Measurements from ENCODE around the gene CUEDC1. TPM values are rescaled to one million over a fixed set of nuclear protein-coding genes. Genes with fewer than 3 reads are reported as not detected.

CUEDC1 gene
- total and polyA plus RNA-seq, 2 experiments from 2014 or later: 11.6 to 23.3 TPM

- Histone ChIP-seq H4K20me1 (ENCODE audit: insufficient read depth, poor library complexity, severe bottlenecking) (no peaks in the 10 kb centered on the region), H3K4me1 (ENCODE audit: insufficient read depth) (peaks cover 51% of the 10 kb centered on the region), H3K4me2 (no peak overlapping the region), H2AFZ (no peak overlapping the region), H3K27me3 (no peaks in the 10 kb centered on the region), H3K27ac (peak overlapping the region; percentile 76), H3K79me2 (peaks cover 78% of the 10 kb centered on the region), H3K4me3 (no peak overlapping the region), H3K9me2 (replicated peaks; ENCODE audit: insufficient read depth) (no peaks in the 10 kb centered on the region), H3K9me3 (ENCODE audit: low read depth) (no peaks in the 10 kb centered on the region), H3K36me3 (replicated peaks; ENCODE audit: insufficient read depth, low read depth) (no peaks in the 10 kb centered on the region)
- TF ChIP-seq, protein P1, sequence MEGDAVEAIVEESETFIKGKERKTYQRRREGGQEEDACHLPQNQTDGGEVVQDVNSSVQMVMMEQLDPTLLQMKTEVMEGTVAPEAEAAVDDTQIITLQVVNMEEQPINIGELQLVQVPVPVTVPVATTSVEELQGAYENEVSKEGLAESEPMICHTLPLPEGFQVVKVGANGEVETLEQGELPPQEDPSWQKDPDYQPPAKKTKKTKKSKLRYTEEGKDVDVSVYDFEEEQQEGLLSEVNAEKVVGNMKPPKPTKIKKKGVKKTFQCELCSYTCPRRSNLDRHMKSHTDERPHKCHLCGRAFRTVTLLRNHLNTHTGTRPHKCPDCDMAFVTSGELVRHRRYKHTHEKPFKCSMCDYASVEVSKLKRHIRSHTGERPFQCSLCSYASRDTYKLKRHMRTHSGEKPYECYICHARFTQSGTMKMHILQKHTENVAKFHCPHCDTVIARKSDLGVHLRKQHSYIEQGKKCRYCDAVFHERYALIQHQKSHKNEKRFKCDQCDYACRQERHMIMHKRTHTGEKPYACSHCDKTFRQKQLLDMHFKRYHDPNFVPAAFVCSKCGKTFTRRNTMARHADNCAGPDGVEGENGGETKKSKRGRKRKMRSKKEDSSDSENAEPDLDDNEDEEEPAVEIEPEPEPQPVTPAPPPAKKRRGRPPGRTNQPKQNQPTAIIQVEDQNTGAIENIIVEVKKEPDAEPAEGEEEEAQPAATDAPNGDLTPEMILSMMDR (IDR thresholded peaks at IDR 0.05; ENCODE audit: poor library complexity): no peak
- no peak for TF ChIP-seq EZH2 (IDR thresholded peaks at IDR 0.05; ENCODE audit: borderline replicate concordance)
- no peak for TF ChIP-seq EZH2phosphoT487 (IDR thresholded peaks at IDR 0.05; ENCODE audit: low read depth, severe bottlenecking, unreplicated experiment)
- WGBS (ENCODE audit: low lambda C conversion rate, missing lambda C conversion rate): 91% methylated on average over 2 of the region's 2 CpGs
- no peak for DNase-seq (ENCODE audit: low spot score)
Observed at GRCh38 chr17:57937492-57937891, 17.7 kb downstream of the CUEDC1 start.

- H3K9me3 ChIP-seq (ENCODE audit: low read depth): no peaks in the 10 kb centered on the region
- no peak for TF ChIP-seq EZH2phosphoT487 (IDR thresholded peaks at IDR 0.05; ENCODE audit: low read depth, severe bottlenecking, unreplicated experiment)
- peak overlapping the region; percentile 97 for H3K27ac ChIP-seq
- H3K36me3 ChIP-seq (replicated peaks; ENCODE audit: insufficient read depth, low read depth): no peaks in the 10 kb centered on the region
- peaks cover 68% of the 10 kb centered on the region for H3K79me2 ChIP-seq
- no peaks in the 10 kb centered on the region for H4K20me1 ChIP-seq (ENCODE audit: insufficient read depth, poor library complexity, severe bottlenecking)
- no peak overlapping the region for H2AFZ ChIP-seq
- H3K4me2 ChIP-seq: peak overlapping the region; percentile 65
- DNase-seq (ENCODE audit: low spot score): no peak
- H3K4me3 ChIP-seq: no peak overlapping the region
- WGBS (ENCODE audit: low lambda C conversion rate, missing lambda C conversion rate): 70% methylated on average over 11 of the region's 11 CpGs
- H3K4me1 ChIP-seq (ENCODE audit: insufficient read depth): peaks cover 48% of the 10 kb centered on the region
- H3K27me3 ChIP-seq: no peaks in the 10 kb centered on the region
- H3K9me2 ChIP-seq (replicated peaks; ENCODE audit: insufficient read depth): no peaks in the 10 kb centered on the region
Observed at GRCh38 chr17:57935833-57936807, 19.1 kb downstream of the CUEDC1 start.

DNA sequence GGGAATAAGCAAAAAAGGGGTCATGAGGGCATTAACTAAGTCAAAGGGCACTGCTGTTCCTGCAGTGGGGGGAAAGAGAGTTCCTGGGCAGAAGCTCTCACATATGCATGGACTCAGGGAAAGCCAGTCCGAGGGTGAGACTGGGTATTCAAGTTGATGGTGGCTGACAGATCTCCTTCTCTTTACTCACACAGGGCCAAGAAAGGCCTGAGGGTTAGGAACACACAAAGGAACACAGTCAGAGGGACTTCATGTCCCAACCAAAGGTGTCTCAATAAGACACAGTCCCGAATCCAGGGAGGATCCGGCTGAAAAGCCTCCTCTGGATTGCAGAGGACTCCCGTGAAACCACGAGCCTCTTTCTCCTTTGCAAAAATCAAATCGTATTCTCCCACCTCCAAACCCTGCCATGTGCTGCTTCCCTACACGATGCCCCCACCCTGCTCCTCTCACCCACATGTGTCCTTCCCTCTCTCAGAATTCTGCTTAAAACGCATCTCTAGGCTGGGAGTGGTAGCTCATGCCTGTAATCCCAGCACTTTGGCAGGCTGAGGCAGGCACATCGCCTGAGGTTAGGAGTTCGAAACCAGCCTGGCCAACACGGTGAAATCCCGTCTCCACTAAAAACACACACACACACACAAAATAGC lies 23.6 kb downstream of the CUEDC1 start:
- no peaks in the 10 kb centered on the region for H3K36me3 ChIP-seq (replicated peaks; ENCODE audit: insufficient read depth, low read depth)
- H3K27ac ChIP-seq: no peak overlapping the region
- WGBS (ENCODE audit: low lambda C conversion rate, missing lambda C conversion rate): 91% methylated on average over 12 of the region's 12 CpGs
- no peaks in the 10 kb centered on the region for H3K9me2 ChIP-seq (replicated peaks; ENCODE audit: insufficient read depth)
- H4K20me1 ChIP-seq (ENCODE audit: insufficient read depth, poor library complexity, severe bottlenecking): no peaks in the 10 kb centered on the region
- TF ChIP-seq, protein P1 (IDR thresholded peaks at IDR 0.05; ENCODE audit: poor library complexity): no peak
- TF ChIP-seq EZH2phosphoT487 (IDR thresholded peaks at IDR 0.05; ENCODE audit: low read depth, severe bottlenecking, unreplicated experiment) (no peak), EZH2 (IDR thresholded peaks at IDR 0.05; ENCODE audit: borderline replicate concordance) (no peak)
- H3K9me3 ChIP-seq (ENCODE audit: low read depth): no peaks in the 10 kb centered on the region
- no peak overlapping the region for H2AFZ ChIP-seq
- no peaks in the 10 kb centered on the region for H3K27me3 ChIP-seq
- DNase-seq (ENCODE audit: low spot score): no peak
- H3K4me1 ChIP-seq (ENCODE audit: insufficient read depth): peaks cover 47% of the 10 kb centered on the region
- H3K4me2 ChIP-seq: no peak overlapping the region
- no peak overlapping the region for H3K4me3 ChIP-seq
- H3K79me2 ChIP-seq: peaks cover 39% of the 10 kb centered on the region

DNA sequence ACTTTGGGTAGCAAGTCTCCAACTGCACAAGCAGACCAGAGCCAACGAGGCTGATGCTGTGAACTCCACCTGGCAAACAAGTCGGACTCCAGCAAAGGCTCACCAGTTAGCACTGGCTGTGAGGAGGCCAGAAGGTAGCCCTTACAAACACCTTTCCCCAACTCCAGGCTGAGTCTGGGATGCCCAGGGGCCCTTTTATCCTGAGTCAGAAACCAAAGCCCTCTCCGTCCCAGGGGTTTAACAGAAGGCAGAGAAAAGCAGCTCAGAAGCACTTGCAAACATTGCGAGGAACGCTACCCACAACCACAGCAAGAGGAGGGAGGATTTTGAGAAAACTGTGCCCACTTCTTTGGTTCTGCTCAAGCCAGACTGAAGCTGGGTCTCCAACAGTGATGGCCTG lies 25.0 kb downstream of the CUEDC1 start:
- no peaks in the 10 kb centered on the region for H3K36me3 ChIP-seq (replicated peaks; ENCODE audit: insufficient read depth, low read depth)
- H3K4me3 ChIP-seq: no peak overlapping the region
- DNase-seq (ENCODE audit: low spot score): no peak
- H3K9me2 ChIP-seq (replicated peaks; ENCODE audit: insufficient read depth): no peaks in the 10 kb centered on the region
- no peaks in the 10 kb centered on the region for H3K27me3 ChIP-seq
- H3K9me3 ChIP-seq (ENCODE audit: low read depth): no peaks in the 10 kb centered on the region
- 88% methylated on average over 5 of the region's 5 CpGs for WGBS (ENCODE audit: low lambda C conversion rate, missing lambda C conversion rate)
- H3K27ac ChIP-seq: no peak overlapping the region
- peaks cover 43% of the 10 kb centered on the region for H3K79me2 ChIP-seq
- H3K4me2 ChIP-seq: no peak overlapping the region
- H2AFZ ChIP-seq: no peak overlapping the region
- TF ChIP-seq EZH2 (IDR thresholded peaks at IDR 0.05; ENCODE audit: borderline replicate concordance): no peak
- TF ChIP-seq, protein P1 (IDR thresholded peaks at IDR 0.05; ENCODE audit: poor library complexity): no peak
- no peak for TF ChIP-seq EZH2phosphoT487 (IDR thresholded peaks at IDR 0.05; ENCODE audit: low read depth, severe bottlenecking, unreplicated experiment)
- H3K4me1 ChIP-seq (ENCODE audit: insufficient read depth): peaks cover 38% of the 10 kb centered on the region
- H4K20me1 ChIP-seq (ENCODE audit: insufficient read depth, poor library complexity, severe bottlenecking): no peaks in the 10 kb centered on the region

Measured in hepatocyte (in vitro differentiated cells).